Hepatocyte (in vitro differentiated cells): ENCODE results near the gene ITM2B. TPM values are rescaled to one million over a fixed set of nuclear protein-coding genes. Genes with fewer than 3 reads are reported as not detected.

Source experiments
- DNase-seq: peaks from one replicate; pipeline ENCODE4 v3.0.0-alpha.2; 2016; ENCODE audit warnings: low spot score
- H2AFZ ChIP-seq: fragments of 200-600 bp; sonication (generic); 2 replicates; pipeline ENCODE4 v1.6.0; 2016; ENCODE audit warnings: antibody characterized with exemption, mild to moderate bottlenecking
- H3K27ac ChIP-seq: fragments of 200-600 bp; sonication (generic); 2 replicates; pipeline ENCODE4 v1.5.1; 2016; ENCODE audit warnings: mild to moderate bottlenecking
- H3K27me3 ChIP-seq: fragments of 200-600 bp; sonication (generic); 2 replicates; pipeline ENCODE4 v1.6.1; 2016
- H3K36me3 ChIP-seq: fragments of 200-600 bp; sonication (generic); replicated peaks from 2 replicates; pipeline ENCODE4 v1.5.1; 2016; ENCODE audit warnings: low read depth; ENCODE audit not compliant: insufficient read depth
- H3K4me1 ChIP-seq: fragments of 200-600 bp; sonication (generic); 2 replicates; pipeline ENCODE4 v1.5.1; 2016; ENCODE audit warnings: mild to moderate bottlenecking, moderate library complexity; ENCODE audit not compliant: insufficient read depth
- H3K4me2 ChIP-seq: fragments of 200-600 bp; sonication (generic); 2 replicates; pipeline ENCODE4 v1.6.0; 2016
- H3K4me3 ChIP-seq: fragments of 200-600 bp; sonication (generic); 2 replicates; pipeline ENCODE4 v1.5.1; 2016; ENCODE audit warnings: mild to moderate bottlenecking
- H3K79me2 ChIP-seq: fragments of 200-600 bp; sonication (generic); 2 replicates; pipeline ENCODE4 v1.6.0; 2017; ENCODE audit warnings: mild to moderate bottlenecking
- H3K9me2 ChIP-seq: fragments of 200-600 bp; sonication (generic); replicated peaks from 2 replicates; pipeline ENCODE4 v1.6.0; 2017; ENCODE audit warnings: mild to moderate bottlenecking; ENCODE audit not compliant: insufficient read depth
- H3K9me3 ChIP-seq: fragments of 200-600 bp; sonication (generic); 2 replicates; pipeline ENCODE4 v1.5.1; 2016; ENCODE audit warnings: low read depth, mild to moderate bottlenecking
- H4K20me1 ChIP-seq: fragments of 200-600 bp; sonication (generic); 2 replicates; pipeline ENCODE4 v1.6.0; 2016; ENCODE audit warnings: mild to moderate bottlenecking; ENCODE audit not compliant: insufficient read depth, poor library complexity, severe bottlenecking
- CTCF ChIP-seq: fragments of 200-600 bp; sonication (generic); IDR thresholded peaks from 2 replicates; pipeline ENCODE4 v1.5.1; 2016; ENCODE audit warnings: antibody characterized with exemption, mild to moderate bottlenecking; ENCODE audit not compliant: poor library complexity
- EZH2 ChIP-seq: fragments of 200-600 bp; sonication (generic); IDR thresholded peaks from 2 replicates; pipeline ENCODE4 v1.6.1; 2016; ENCODE audit warnings: antibody characterized with exemption, mild to moderate bottlenecking, borderline replicate concordance
- EZH2phosphoT487 ChIP-seq: fragments of 200-600 bp; sonication (generic); IDR thresholded peaks from one replicate; pipeline ENCODE4 v1.6.1; 2018; ENCODE audit warnings: antibody characterized with exemption, mild to moderate bottlenecking, low read depth, moderate library complexity; ENCODE audit not compliant: unreplicated experiment, severe bottlenecking
- WGBS: methylation state at CpG from one replicate; pipeline ENCODE4 v1.1.6; 2016; ENCODE audit warnings: low lambda C conversion rate; ENCODE audit errors: missing lambda C conversion rate; 5-methylcytosine and 5-hydroxymethylcytosine counted together
- polyA plus RNA-seq: library from polyadenylated mRNA; unstranded; fragments of >200 nt; fragmentation: Nextera tagmentation; extraction: Ambion mirVana; gene quantifications from 2 replicates; pipeline ENCODE4 v1.2.1, GENCODE V29; 2016
- total RNA-seq: library from RNA; depleted of rRNA; stranded (reverse); fragments of >200 nt; gene quantifications from 2 replicates; pipeline ENCODE4 v1.2.3, GENCODE V29; 2014

ITM2B gene
- total and polyA plus RNA-seq, 2 experiments from 2014 or later, result 449 to 588 TPM

- H2AFZ ChIP-seq, result peak overlapping the region; percentile 45
- H3K9me3 ChIP-seq, result no peaks in the 10 kb centered on the region
- H3K36me3 ChIP-seq, result no peaks in the 10 kb centered on the region
- peaks cover 38% of the 10 kb centered on the region for H4K20me1 ChIP-seq
- peak overlapping the region; percentile 79 for H3K4me2 ChIP-seq
- TF ChIP-seq EZH2phosphoT487, result no peak
- TF ChIP-seq EZH2, result no peak
- no peak for TF ChIP-seq CTCF
- H3K27ac ChIP-seq, result peak overlapping the region; percentile 99
- peak; percentile 46 for DNase-seq
- H3K79me2 ChIP-seq, result peaks cover 59% of the 10 kb centered on the region
- H3K4me3 ChIP-seq, result peak overlapping the region; percentile 95
- WGBS, result 2% methylated on average over 12 of the region's 12 CpGs
- no peaks in the 10 kb centered on the region for H3K27me3 ChIP-seq
- H3K9me2 ChIP-seq, result no peaks in the 10 kb centered on the region
- H3K4me1 ChIP-seq, result peaks cover 41% of the 10 kb centered on the region
Observed at GRCh38 chr13:48233889-48234488, 983 bp downstream of the ITM2B start.

DNA sequence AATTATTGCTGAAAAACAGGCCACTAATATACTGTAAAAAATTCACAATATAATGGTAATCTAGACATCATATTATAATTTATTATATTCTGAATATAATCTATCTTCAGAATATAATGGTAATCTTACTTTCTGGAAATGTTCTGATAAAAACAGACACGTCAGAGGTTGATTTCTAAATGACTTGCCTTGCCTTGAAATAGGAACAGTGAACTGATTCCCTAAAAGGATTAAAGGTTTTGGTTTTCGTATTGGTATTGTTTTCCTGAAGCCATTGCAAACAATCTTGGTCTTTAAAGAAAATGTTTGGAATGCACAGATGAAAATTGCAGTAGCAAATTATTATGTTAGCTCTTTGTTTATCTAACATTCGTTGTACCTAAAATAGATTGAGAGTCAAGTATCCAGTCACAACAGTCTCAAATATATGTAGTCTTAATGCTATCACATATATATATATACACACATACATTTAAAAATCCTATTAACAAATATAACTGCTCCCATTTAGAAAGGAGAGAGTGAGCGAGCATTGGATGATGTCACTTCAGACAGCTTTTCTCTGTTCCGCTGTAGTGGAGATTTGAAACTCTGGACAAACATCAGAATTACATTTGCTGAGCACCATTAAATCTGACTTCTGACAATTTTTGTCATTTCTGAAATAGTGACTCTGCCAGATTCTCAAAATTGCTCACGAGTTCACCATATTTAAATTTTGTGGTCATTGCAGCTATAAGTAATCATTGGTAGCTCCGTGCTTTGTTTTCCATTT lies 1.7 kb downstream of the ITM2B start:
- DNase-seq, result no peak
- H3K36me3 ChIP-seq, result no peaks in the 10 kb centered on the region
- H3K27me3 ChIP-seq, result no peaks in the 10 kb centered on the region
- peak overlapping the region; percentile 79 for H3K4me2 ChIP-seq
- no peak for TF ChIP-seq EZH2
- no peak for TF ChIP-seq EZH2phosphoT487
- no peak for TF ChIP-seq CTCF
- peak overlapping the region; percentile 95 for H3K4me3 ChIP-seq
- H3K27ac ChIP-seq, result peak overlapping the region; percentile 99
- peaks cover 46% of the 10 kb centered on the region for H4K20me1 ChIP-seq
- WGBS, result 13% methylated on average over 7 of the region's 7 CpGs
- no peaks in the 10 kb centered on the region for H3K9me2 ChIP-seq
- peaks cover 67% of the 10 kb centered on the region for H3K79me2 ChIP-seq
- no peaks in the 10 kb centered on the region for H3K9me3 ChIP-seq
- H2AFZ ChIP-seq, result no peak overlapping the region
- peaks cover 41% of the 10 kb centered on the region for H3K4me1 ChIP-seq

DNA sequence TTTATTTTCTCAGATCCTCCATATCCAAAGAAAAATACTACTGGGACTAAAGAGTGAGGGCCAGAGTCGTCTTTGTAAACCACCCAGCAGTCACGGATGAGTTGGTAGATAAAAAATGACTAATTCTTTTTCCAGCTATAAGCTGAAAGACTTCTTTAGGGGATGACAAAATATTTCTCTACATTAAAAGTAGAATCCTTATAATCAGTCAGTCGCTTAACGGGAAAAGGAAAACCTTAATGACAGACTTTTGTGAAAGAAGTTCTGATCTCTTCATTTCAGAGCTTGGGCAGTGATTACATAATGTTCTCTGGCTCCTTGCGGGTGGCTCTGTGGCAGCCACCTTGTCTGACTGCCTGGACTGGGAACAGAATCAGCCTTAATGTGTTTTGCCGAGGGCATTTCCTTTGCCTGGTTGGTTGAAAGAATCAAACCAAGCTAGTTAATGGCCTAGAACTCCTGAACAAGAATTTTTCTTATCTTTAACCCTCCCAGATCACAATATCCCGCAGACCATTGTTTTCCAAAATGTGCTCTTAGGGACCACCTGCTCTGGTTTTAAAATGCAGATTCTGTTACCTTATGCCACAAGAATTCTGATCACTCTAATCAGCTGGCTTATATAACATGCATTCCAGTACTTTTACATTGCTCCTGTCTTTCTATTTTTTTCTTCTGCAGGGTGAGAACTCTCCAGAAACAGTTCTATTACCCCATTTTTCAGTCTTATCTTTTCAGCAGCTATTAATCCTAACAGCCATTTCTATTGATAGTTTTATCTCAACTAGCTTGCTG lies 2.5 kb downstream of the ITM2B start:
- Histone ChIP-seq H3K9me2 (no peaks in the 10 kb centered on the region), H3K36me3 (no peaks in the 10 kb centered on the region), H4K20me1 (peaks cover 54% of the 10 kb centered on the region), H3K4me2 (peak overlapping the region; percentile 79), H3K9me3 (no peaks in the 10 kb centered on the region), H3K27me3 (no peaks in the 10 kb centered on the region), H3K4me1 (peaks cover 39% of the 10 kb centered on the region), H2AFZ (no peak overlapping the region), H3K79me2 (peaks cover 75% of the 10 kb centered on the region), H3K4me3 (peak overlapping the region; percentile 95), H3K27ac (peak overlapping the region; percentile 99)
- 13% methylated on average over 7 of the region's 7 CpGs for WGBS
- TF ChIP-seq EZH2phosphoT487, result no peak
- TF ChIP-seq CTCF, result no peak
- no peak for TF ChIP-seq EZH2
- DNase-seq, result peak; percentile 27
